GM12873 (cell line): ENCODE data around the gene FBLIM1.

Source experiments
- TF ChIP-seq, protein P1 (sequence below): IDR thresholded peaks from 2 replicates; pipeline ENCODE4 v1.5.1; 2012; ENCODE audit warnings: low read depth, mild to moderate bottlenecking, moderate library complexity, low read length, control low read depth; ENCODE audit not compliant: insufficient read depth; ENCODE audit errors: missing control alignments

The FBLIM1 gene, protein sequence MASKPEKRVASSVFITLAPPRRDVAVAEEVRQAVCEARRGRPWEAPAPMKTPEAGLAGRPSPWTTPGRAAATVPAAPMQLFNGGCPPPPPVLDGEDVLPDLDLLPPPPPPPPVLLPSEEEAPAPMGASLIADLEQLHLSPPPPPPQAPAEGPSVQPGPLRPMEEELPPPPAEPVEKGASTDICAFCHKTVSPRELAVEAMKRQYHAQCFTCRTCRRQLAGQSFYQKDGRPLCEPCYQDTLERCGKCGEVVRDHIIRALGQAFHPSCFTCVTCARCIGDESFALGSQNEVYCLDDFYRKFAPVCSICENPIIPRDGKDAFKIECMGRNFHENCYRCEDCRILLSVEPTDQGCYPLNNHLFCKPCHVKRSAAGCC

DNA sequence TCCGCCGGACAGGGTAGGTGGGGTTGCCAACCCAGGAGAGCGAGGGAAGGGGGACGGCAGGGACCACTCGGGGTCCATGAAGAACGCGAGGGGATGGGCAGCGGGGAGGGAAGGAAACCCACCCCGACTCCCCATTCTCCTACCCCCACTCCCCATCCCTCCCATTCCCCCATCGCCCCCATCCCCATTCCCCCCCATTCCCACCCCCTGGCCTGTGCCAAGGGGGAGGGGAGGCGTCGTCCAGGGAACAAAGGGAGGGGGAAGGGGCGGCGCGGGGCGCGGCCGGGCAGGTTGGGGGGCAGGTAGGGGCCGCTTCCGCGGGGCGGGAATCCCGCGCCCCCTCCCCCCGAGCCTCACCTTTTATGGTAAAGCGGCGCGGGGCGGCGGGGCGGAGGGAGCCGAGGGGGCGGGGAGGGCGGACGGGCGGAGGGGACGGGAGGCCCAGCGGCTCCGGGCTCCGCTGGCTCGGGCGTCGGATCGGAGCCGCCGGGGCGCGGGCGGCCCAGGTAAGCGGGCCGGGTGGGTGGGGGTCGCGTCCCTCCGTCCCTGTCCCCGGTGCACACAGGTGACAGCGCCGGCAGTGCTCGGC, at the start of gene FBLIM1:
Gene FBLIM1, plus strand, starts transcription at position 453 of the 589 bp plus-strand sequence. CDS start 6,189 bp downstream, outside the sequence.
- TF ChIP-seq, protein P1, sequence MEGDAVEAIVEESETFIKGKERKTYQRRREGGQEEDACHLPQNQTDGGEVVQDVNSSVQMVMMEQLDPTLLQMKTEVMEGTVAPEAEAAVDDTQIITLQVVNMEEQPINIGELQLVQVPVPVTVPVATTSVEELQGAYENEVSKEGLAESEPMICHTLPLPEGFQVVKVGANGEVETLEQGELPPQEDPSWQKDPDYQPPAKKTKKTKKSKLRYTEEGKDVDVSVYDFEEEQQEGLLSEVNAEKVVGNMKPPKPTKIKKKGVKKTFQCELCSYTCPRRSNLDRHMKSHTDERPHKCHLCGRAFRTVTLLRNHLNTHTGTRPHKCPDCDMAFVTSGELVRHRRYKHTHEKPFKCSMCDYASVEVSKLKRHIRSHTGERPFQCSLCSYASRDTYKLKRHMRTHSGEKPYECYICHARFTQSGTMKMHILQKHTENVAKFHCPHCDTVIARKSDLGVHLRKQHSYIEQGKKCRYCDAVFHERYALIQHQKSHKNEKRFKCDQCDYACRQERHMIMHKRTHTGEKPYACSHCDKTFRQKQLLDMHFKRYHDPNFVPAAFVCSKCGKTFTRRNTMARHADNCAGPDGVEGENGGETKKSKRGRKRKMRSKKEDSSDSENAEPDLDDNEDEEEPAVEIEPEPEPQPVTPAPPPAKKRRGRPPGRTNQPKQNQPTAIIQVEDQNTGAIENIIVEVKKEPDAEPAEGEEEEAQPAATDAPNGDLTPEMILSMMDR = no peak

DNA sequence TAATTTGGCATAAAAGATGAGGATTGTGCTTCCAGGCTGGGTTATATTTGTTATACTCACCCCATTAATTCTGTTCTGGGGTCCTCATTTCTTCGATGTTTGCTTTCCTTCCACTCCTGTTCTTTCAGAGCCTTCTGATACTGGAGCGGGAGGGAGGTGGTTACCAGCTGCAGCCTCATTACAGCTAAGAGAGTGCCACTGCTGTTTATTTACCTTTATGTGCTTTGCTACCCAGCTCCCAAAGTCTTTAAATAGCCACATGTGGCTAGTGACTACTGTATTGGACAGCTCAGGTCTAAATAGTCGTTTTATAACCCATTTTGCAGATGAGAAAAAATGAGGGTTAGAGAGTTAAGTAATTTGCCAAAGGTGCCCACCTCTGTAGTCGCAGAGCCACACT, 49.4 kb upstream of the FBLIM1 start:
- TF ChIP-seq, protein P1 = no peak

DNA sequence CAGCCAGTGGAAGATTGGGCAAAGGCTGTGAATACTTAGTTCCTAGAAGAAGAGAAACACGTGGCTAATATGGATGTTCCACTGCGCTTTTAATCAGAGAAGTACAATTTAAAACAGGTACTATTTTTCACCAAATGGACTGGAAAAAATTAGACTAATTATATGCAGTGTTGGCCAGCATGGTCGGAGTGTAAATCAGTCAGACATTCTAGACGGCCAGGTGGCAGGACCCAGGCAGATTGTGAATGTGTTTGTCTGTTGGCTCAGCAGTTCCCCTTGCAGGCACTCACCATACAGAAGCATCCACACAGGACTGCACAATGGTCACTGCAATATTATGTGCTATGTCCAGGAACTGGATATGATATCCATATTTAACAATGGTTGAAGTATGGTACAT, 46.4 kb upstream of the FBLIM1 start:
- TF ChIP-seq, protein P1 = no peak

- TF ChIP-seq, protein P1 = no peak
Observed at GRCh38 chr1:15714406-15715136, 44.0 kb upstream of the FBLIM1 start.

DNA sequence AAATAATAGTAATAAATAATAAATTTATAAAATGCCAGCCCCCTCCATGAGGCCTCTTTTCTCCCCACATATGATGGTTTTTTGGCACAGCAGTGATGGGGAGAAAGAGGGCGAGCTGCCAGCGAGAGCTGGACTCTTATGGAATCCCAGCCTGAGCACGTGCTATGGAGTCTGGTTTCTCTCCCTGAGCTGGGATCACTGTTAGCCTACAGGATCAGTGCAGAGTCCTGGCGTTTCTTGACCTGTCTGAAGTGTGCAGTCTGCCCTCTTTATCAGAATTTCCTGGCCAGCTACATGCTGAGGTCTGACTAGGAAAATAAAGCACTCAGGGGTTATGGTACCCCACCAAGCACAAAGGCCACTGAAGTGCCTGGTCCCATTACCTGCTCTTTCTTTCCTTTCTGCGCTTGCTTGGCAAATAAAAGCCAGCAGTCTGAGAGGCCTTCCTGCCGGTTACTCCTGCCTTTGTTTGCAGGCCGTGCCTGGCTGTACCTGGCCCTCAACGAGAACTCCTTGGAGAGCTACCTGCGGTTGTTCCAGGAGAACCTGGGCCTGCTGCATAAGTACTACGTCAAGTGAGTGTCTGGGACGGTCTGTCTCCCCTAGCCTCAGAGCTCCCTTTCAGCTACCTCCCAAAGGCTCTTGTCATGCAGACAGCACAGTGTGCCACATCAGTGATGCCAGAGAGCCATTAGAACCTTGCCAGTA, 41.0 kb upstream of the FBLIM1 start:
- TF ChIP-seq, protein P1 = no peak

GRCh38 chr1:15718199-15718601, 40.4 kb upstream of the FBLIM1 start:
- TF ChIP-seq, protein P1 = no peak
